Measurements from ENCODE around the gene OR9Q2. TPM values are rescaled to one million over a fixed set of nuclear protein-coding genes. Genes with fewer than 3 reads are reported as not detected.
"Not testable (repeated sequence)": the region's sequence is repeated elsewhere in the genome, so short reads cannot be mapped to it uniquely, and the experiment has no call there.

Gene OR9Q2
- not detected for polyA plus RNA-seq (ENCODE audit: insufficient read length in 12 of 12)
- long read RNA-seq, donor 1, result 0 reads
- long read RNA-seq, donor 2, result 0 reads
- long read RNA-seq, donor 3, result 0 reads
- long read RNA-seq, donor 4, result 0 reads
- long read RNA-seq, donor 5, result 0 reads
- long read RNA-seq, donor 6, result 0 reads
- long read RNA-seq, donor 7, result 0 reads
- long read RNA-seq, donor 8, result 0 reads
- long read RNA-seq, donor 9, partial matches to known transcripts, result 0 of 1 reads
- long read RNA-seq, donor 9, other reads (novel, unspliced or antisense), result 0 of 1 reads
- long read RNA-seq, donor 10, result 0 reads
- long read RNA-seq, donor 11, result 0 reads

GRCh38 chr11:58188770-58189169 is at the start of gene OR9Q2:
OR9Q2 (plus strand) TSS chr11:58189070; CDS start chr11:58190491, 1,421 bp downstream.
- DNase-seq, result no peak

- DNase-seq, result peak; percentile 2
Observed at GRCh38 chr11:58142761-58143160, 46.1 kb upstream of the OR9Q2 start.

GRCh38 chr11:58152781-58153180 is 36.1 kb upstream of the OR9Q2 start:
- DNase-seq, result no peak

GRCh38 chr11:58164389-58164788 is 24.5 kb upstream of the OR9Q2 start:
- no peak for DNase-seq

- DNase-seq, result no peak
Observed at GRCh38 chr11:58164990-58165389, 23.9 kb upstream of the OR9Q2 start.

GRCh38 chr11:58165504-58166106 is 23.3 kb upstream of the OR9Q2 start:
- no peak for DNase-seq

- DNase-seq, result no peak
Observed at GRCh38 chr11:58177409-58178054, 11.3 kb upstream of the OR9Q2 start.

- no peak for DNase-seq
Observed at GRCh38 chr11:58178444-58178843, 10.4 kb upstream of the OR9Q2 start.

- no peak for DNase-seq
Observed at GRCh38 chr11:58179648-58180047, 9.2 kb upstream of the OR9Q2 start.

GRCh38 chr11:58186938-58187337 is 1.9 kb upstream of the OR9Q2 start:
- no peak for DNase-seq

GRCh38 chr11:58192229-58192628 is 3.4 kb downstream of the OR9Q2 start:
- no peak for DNase-seq

- no peak for DNase-seq
Observed at GRCh38 chr11:58193391-58193790, 4.5 kb downstream of the OR9Q2 start.

GRCh38 chr11:58195939-58196338 is 7.1 kb downstream of the OR9Q2 start:
- no peak for DNase-seq

- DNase-seq, result no peak
Observed at GRCh38 chr11:58199271-58199670, 10.4 kb downstream of the OR9Q2 start.

- no peak for DNase-seq
Observed at GRCh38 chr11:58204042-58204441, 15.2 kb downstream of the OR9Q2 start, which contains the start of gene OR1S2. OR1S2 (minus strand) TSS chr11:58204142; CDS start chr11:58204142, 0 bp downstream.

- not testable (repeated sequence) for DNase-seq
Observed at GRCh38 chr11:58212420-58212819, 23.6 kb downstream of the OR9Q2 start, which contains the start of gene OR1S1. OR1S1 (plus strand) TSS chr11:58212720.

GRCh38 chr11:58216476-58216875 is 27.6 kb downstream of the OR9Q2 start:
- no peak for DNase-seq

- DNase-seq, result no peak
Observed at GRCh38 chr11:58222721-58223120, 33.9 kb downstream of the OR9Q2 start.

- no peak for DNase-seq
Observed at GRCh38 chr11:58227956-58228615, 39.2 kb downstream of the OR9Q2 start.
